ENCODE measurements around the gene TTC9B.
"Not testable (repeated sequence)": the region's sequence is repeated elsewhere in the genome, so short reads cannot be mapped to it uniquely, and the experiment has no call there.

The TTC9B gene

DNA sequence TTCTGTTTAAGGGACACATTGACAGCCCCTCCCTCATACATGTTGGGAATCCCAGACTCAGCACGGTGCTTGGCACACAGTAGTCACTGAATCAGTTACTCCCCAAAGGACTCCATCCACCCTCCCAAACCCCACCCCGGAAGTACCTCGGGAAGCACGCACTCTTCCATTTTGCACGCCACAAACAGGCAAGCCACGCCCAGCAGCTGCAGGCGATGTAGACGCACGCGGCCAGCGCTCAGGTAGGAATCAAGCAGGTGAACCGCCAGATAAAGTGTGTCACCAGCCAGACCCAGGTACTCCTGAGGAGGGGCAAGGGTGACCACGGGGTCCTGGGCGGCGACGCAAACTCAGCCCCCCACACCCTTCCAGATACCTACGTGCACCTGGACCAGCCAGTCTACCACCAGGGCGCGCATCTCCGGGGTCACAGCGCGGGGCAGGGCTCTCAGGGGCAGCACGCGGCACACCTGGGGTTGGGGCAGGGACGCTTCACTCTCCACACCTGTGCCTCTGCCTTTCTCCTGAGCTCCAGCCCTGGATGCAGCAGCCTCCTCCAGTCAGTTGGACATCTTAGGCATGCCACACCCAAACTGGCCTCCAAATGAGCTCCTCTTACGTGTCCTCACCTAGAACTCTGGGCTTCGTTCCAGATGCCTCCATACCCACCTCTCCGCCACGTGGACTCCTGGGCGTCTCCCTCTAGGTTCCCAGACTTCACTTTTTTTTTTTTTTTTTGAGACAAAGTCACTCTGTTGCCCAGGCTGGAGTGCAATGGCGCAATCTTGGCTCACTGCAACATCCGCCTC is 6.4 kb upstream of the TTC9B start:
- TF ChIP-seq, protein P1, sequence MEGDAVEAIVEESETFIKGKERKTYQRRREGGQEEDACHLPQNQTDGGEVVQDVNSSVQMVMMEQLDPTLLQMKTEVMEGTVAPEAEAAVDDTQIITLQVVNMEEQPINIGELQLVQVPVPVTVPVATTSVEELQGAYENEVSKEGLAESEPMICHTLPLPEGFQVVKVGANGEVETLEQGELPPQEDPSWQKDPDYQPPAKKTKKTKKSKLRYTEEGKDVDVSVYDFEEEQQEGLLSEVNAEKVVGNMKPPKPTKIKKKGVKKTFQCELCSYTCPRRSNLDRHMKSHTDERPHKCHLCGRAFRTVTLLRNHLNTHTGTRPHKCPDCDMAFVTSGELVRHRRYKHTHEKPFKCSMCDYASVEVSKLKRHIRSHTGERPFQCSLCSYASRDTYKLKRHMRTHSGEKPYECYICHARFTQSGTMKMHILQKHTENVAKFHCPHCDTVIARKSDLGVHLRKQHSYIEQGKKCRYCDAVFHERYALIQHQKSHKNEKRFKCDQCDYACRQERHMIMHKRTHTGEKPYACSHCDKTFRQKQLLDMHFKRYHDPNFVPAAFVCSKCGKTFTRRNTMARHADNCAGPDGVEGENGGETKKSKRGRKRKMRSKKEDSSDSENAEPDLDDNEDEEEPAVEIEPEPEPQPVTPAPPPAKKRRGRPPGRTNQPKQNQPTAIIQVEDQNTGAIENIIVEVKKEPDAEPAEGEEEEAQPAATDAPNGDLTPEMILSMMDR (IDR thresholded peaks at IDR 0.05; ENCODE audit: control extremely low read depth, extremely low read depth, low read depth, missing control alignments) = no peak
- no peak for DNase-seq (ENCODE audit: extremely low spot score)
- CTCF ChIA-PET = interaction anchor here (0.8 to 1.2 kb wide), 3 partner anchors 12 to 85 kb away, joined by 3 read pairs; no protein-coding TSS in a partner anchor
- POLR2A ChIA-PET = no interaction called here

DNA sequence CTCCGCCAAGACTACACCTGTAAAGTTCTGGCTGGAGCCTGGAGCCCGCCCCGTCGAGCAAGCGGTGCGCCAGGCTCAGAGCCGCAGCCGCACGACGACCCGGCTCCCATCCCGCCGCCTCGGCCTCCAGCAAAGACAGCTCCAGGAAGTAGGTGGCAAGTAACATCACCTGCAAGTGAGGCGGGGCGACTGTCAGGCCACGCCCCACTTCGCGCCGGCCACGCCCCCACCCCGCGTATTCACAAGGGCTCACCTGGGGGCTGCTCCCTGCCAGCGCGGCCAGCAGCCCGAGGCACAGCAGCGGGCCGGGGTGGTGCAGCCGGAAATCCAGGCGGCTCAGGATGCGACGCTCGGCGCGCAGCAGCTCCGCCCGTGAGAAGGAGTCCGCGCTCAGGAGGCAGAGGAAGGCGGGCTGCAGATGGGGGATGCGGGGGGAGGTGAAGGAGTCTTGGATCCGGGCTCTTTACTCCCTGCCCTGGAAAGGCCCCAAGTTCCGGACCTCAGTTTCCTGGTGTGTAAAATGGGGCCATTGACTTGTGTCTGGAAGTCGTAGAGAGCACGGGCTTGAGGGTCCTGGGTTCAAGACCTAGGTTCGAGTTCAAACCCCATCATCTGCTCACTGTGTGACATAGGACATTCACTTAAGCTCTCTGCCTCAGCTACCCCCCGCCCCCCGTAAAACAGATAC is 5.1 kb upstream of the TTC9B start:
- POLR2A ChIA-PET = no interaction called here
- TF ChIP-seq, protein P1 (IDR thresholded peaks at IDR 0.05; ENCODE audit: control extremely low read depth, extremely low read depth, low read depth, missing control alignments) = no peak
- CTCF ChIA-PET = interaction anchor here (1.0 kb wide), 1 partner anchor 33 kb away, joined by 3 read pairs; no protein-coding TSS in a partner anchor
- no peak for DNase-seq (ENCODE audit: extremely low spot score)

DNA sequence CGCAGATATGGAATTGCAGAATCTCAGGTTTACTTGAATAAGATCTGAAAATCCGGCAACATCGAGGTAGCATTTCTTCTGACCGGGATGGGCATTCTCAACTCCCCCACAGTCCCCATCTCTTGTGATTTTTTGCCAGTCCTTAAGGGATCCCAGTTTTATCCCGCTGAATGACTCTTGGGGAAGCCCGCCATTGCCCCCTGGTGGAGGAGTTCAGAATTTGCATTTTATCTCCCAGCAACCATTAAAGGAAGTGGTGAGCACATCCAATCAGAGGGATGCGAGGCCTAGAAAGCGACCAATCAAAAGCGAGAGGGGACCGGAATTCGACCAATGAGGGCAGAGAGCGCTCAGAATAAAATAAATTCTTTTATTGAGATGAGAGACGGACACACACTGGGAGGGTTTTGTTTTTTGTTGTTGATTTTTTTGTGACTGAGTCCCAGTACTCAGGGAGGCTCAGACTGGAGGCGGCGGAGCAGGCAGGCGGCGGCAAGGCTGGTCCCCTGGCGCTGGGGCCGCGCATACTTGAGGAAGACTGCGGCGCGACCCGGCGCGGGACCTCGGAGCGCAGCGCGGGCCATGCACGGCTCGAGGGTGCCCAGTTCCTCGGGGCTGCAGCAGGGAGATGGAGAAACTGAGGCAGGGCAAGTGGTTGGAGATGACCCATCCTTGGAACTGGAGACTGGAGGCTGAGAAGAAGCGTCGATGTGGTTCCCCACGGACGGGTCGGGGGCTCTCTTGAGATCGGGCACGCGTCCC is 3.9 kb upstream of the TTC9B start:
- CTCF ChIA-PET = interaction anchor here (1.7 kb wide), 1 partner anchor 81 kb away, joined by 9 read pairs; no protein-coding TSS in a partner anchor
- TF ChIP-seq, protein P1 (IDR thresholded peaks at IDR 0.05; ENCODE audit: control extremely low read depth, extremely low read depth, low read depth, missing control alignments) = peak; percentile 69
- POLR2A ChIA-PET = no interaction called here
- DNase-seq (ENCODE audit: extremely low spot score) = peak; percentile 91

DNA sequence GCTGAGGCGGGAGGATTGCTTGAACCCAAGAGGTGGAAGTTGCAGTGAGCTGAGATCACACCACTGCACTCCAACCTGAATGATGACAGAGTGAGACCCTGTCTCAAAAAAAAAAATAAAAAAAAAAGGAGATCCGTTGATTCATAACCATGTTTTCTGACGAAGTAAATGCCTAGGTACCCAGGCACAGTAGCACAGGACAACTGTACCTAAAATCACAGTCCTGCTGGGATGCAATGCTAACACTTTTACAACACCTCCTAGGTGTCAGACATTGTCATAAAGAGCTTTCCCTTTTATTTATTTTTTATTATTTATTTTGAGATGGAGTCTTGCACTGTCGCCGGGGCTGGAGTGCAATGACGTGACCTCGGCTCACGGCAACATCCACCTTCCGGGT is 2.5 kb upstream of the TTC9B start:
- POLR2A ChIA-PET = no interaction called here
- DNase-seq (ENCODE audit: extremely low spot score) = no peak
- TF ChIP-seq, protein P1 (IDR thresholded peaks at IDR 0.05; ENCODE audit: control extremely low read depth, extremely low read depth, low read depth, missing control alignments) = no peak
- CTCF ChIA-PET = interaction anchor here (1.7 to 2.0 kb wide), 2 partner anchors 79 to 81 kb away, joined by 7 to 9 read pairs; no protein-coding TSS in a partner anchor

DNA sequence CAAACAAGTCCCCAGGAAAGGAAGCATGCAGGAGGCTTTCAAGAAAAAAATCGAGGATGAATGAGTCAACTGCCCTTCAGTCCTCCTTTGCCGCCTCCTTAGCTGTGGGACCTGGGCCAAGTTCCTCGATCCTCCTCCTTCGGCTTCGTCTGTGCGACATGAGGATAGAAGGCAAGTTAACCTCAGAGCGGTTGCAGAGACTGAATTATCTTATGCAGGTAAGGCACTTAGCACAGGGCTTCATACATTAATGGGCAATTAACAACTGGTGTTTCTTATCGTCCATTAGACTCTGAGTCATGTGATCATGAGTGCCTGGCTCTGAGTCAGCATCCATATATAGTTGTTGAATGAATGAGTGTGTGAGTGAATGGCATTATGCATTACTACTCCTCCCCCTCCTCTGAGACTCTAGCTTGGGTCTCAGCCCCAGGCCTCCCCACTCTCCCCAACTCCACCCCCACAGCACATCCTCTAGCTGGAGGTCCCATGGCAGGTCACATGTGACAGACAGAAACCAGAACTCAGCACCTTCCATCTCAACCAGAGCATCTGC is 1.6 kb upstream of the TTC9B start:
- no peak for DNase-seq (ENCODE audit: extremely low spot score)
- POLR2A ChIA-PET = interaction anchor here (0.6 kb wide), 1 partner anchor 23 kb away, joined by 6 read pairs; no protein-coding TSS in a partner anchor
- CTCF ChIA-PET = interaction anchor here (2.0 kb wide), 1 partner anchor 80 kb away, joined by 7 read pairs; no protein-coding TSS in a partner anchor
- TF ChIP-seq, protein P1 (IDR thresholded peaks at IDR 0.05; ENCODE audit: control extremely low read depth, extremely low read depth, low read depth, missing control alignments) = no peak

DNA sequence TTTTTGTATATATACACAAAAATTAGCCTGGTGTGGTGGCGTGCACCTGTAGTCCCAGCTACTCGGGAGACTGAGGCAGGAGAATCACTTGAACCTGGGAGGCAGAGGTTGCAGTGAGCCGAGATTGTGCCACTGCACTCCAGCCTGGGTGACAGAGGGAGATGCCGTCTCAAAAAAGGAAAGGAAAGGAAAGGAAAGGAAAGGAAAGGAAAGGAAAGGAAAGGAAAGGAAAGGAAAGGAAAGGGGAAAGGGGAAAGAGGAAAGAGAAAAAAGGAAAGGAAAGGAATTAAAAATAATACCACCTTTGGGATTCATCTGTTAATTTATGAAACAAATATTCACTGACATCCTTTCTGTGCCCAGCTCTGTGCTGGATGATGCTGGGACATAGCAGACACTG is 845 bp upstream of the TTC9B start:
- CTCF ChIA-PET = interaction anchor here (1.5 to 2.0 kb wide), 3 partner anchors 23 to 80 kb away, joined by 5 to 11 read pairs (median 7); no protein-coding TSS in a partner anchor
- DNase-seq (ENCODE audit: extremely low spot score); POLR2A ChIA-PET: not testable (repeated sequence)
